ENCODE measurements around the gene ANTKMT.
"Not testable (repeated sequence)": the region's sequence is repeated elsewhere in the genome, so short reads cannot be mapped to it uniquely, and the experiment has no call there.

Gene ANTKMT

DNA sequence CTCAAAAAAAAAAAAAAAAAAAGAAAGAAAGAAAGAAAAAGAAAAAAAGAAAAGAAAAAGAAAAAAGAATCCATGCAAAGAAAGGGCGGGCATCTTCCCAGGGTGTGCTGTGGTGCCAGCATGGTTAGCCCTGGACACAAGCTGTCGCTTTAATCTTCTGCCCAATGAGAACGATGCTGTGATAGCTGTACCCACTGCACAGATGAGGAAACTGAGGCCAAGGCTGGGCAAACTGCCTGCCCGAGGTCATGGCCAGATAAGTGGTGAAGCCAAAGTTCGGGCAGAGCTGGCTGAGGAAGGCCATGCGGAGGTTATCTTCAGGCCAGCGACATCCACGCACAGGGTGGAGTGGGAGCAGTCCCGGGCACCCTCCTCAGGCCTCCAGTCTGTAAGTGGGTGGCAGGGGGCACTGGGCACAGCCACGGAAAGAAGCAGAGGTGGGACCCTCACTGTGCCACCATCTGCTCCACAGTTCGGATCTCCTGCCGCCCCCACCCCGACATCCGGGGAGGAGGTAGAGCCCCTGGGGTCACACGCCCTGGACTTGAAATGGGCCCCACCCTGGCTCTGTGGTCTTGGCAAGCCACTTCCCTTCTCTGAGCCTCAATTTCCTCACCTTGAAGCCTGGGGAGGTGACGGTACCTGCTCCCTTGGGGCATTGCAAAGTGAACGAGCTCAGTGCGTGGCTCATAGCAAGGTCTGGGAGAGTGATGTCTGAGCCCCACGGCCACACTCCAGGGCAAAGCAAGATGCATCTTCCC lies 21.9 kb upstream of the ANTKMT start:
- no peak for DNase-seq (ENCODE audit: low read depth in 2 of 2)

DNA sequence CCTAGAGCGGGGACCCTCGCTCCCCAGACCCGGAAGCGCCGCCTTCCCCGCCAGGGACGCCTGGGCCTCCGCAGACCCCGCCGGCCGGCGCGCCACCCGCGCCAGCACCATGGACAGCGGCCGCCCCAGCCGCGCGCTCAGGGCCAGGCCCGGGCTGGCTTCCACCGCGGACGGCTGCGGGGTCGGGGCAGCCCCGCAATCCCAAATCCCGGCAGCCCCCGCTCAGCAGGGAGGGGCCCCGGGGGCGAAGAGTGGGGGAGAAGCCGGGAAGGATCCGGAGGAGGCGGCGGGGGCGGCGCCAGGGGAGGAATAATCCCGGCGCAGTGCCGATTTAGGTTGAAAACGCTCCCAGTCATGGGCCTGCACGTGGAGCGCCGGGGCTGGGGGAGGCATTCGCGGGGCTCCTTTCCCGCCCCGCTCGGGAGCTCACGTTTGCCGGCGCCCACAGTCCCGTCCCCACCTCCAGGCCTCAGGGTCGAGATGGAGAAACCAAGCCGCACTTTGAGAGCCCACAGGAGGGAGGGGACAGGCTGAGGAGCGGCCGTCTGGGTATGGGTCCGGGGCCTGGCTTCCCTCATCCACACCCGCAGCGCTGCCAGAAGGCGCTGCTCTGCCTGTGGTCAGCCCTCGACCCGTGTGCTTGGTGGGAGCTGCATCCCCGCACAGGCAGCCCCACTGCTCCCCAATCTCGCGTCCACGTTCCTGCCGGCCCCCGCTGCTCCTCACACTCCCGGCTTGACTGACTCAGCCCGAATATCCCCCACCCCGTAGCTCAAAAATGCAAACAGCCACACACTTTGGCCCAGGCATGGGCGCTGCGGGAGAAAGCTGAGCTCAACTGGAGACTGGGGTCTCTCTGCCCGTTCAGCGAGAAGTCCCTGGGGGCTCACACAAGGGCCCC lies 20.0 kb upstream of the ANTKMT start:
- no peak for DNase-seq (ENCODE audit: low read depth in 2 of 2)

DNA sequence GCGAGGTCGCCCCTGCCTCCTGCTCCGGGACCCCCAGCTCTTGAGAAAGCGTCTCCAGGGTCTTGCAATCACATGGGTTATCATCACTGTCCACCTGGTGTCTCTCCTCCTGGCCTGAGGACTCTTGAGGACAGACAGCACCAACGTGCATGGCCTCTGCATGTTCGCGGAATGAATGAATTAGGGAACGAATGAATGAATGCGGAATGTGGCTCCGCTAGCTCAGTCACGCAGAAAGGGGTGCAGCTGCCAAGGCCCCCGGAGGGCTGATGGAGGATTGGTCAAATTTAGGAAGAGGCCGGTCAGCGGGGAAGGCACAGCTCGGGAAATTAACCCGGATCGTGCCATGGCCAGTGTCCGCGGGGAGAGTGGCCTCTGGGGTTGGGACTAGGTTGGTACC lies 18.6 kb upstream of the ANTKMT start:
- DNase-seq (ENCODE audit: low read depth in 2 of 2) = no peak

DNA sequence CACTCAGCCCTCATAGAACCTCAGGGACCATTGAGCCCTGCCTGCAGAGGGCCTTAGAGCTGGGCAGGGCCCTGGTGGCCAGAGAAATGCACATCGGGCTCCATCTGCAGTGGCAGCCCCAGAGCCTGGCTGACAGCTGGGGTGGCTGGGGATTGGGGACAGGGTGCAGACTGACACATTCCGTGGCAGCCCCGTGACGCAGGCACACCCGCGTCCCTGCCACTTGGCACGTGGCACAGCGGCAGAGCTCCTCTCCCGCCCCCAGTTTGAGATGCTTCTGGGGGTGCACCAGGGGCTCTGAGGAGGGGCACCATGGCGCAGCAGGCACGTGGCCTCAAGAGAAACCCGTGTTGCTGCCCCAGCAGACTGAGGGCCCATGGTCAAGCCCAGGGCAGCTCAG lies 17.5 kb upstream of the ANTKMT start:
- no peak for DNase-seq (ENCODE audit: low read depth in 2 of 2)

DNA sequence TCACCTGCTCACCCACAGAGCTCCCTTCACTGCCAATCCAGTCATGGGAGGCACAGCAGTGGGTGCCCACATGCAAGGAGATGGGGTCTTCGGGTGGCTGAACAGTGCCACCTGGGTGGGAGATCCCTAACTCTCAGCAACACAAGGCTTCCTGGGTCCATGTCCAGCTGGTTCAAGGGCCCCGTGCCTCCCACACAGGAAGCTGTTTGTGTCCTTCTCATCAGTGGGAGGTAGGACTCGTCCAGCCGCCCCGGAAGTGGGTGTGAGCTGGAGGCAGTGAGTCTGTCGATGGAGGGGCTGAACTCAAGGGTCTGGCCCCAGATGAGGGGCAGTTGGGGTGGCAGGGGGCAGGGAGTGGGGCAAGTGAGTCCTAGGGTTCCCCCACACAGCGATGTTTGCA lies 16.9 kb upstream of the ANTKMT start:
- DNase-seq (ENCODE audit: low read depth in 2 of 2) = no peak

DNA sequence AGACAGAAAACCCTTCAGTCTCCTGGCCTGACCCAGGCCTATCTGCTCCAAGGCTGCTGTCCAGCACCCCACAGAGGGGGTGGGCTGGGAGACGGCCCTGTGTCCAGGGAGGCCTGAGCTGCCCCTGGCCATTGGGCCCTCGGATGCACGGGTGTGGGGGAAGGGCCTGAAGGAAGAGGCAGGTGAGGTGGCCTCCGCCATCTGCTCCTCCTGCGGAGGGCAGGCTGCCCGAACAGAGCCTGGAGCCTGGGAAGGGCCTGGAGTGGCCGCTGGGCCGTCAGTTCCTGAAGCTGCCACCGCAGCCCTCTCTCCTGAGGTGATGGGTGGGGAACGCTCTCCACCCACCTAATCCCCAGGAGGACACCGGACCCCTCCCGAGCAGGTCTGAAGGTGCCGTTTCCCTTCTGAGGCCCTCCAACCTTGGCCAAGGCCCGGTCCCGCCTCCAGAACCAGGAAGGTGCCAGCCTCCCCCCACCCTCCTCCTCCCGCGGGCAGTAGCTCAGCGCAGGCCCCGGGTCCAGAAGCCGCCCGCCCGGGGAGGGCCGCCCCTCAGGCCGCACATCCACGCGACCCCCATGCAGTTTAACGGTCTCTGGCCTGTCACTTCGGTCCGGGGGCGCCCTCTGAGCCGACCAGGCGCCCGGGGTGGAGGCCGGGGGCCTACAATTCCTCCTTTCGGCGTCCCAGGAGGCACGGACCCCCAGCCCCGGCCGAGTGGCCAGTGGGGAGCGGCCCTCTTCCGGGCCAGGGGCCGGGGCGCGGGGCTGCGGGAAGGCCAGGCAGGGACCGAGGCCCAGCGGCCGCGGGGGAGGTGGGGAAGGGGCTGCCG lies 16.2 kb upstream of the ANTKMT start:
- no peak for DNase-seq (ENCODE audit: low read depth in 2 of 2)

DNA sequence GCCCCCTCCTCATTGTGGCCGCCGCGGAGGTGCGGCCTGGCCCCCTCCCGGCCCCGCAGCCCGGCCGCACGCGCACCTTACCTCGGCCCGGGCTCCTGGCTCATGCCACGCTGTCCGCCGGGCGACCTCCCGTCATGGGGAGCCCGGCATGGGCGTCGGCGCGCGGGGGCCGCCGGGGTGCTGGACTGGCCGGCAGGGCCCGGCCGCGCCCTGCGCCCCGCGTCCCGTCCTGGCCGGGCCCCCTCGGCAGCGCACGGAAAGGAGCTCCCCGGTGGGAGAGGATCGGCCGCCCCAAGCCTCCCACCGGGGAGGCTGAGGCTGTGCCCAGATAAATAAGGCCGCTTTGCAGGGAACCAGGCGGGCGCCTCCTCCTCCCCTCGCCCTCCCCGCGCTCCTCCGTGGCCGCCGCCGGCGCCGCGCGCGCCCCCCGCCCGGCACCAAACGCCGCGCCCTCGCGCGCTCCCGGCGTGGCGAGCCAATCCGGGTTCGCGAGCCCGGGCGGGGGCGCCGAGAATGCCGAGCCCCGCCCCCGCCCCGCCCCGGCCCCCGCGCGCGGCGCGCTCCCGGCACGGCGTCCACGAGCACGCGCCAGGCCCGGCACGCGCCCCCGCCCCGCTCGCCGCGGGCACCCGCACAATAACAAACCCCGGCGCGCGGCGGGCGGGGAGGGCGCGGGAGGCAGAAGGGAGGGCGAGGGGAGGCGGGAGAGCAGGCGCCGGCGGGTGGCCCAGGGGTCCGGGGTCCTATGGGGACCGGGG lies 15.3 kb upstream of the ANTKMT start, which contains the start of gene FBXL16:
Gene FBXL16 (minus strand): TSS at position 371 of the 758 bp plus-strand sequence. CDS start 8,396 bp downstream, outside the sequence.
- no peak for DNase-seq (ENCODE audit: low read depth in 2 of 2)

DNA sequence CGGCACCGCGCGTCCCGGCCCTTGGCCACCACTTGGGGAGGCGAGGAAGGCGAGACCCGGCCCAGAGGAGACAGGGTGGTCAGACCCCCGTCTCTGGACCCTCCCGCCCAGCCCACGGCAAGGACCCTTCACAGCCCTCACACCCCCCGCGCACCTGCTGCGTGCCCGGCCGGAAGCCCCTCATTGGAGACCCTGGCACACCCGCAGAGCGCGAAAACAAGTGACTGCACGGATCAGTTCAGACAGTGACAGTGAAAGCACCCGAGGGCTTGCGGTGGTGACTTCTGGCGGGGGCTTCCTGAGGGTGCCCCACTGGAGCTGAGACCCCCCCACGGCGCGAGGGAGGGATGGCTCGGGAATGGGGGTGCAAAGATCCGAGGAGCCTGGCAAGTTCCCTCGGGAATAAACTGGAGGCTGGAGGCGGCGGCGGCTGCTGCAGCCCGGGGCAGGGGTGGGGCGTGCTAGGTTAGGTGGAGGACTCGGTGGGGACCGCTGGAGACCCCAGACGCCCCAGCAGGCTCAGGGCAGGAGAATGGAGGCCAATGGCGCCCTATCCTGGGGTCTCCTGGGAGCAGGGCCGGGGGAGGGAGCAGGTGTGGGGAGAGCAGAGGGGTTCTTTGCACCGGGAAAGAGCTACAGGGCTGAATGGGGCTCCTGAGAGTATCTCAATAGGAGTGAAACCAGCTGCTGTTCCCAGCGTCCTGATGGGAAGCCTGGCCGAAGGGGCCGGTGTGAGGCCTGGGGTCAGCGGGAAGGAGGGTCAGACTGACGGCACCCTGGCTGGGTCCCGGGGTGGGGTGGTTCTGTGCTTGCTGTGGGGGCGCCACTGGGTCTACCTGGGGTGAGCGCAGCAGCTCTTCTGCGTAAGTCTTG lies 14.5 kb upstream of the ANTKMT start:
- DNase-seq (ENCODE audit: low read depth in 2 of 2) = no peak

DNA sequence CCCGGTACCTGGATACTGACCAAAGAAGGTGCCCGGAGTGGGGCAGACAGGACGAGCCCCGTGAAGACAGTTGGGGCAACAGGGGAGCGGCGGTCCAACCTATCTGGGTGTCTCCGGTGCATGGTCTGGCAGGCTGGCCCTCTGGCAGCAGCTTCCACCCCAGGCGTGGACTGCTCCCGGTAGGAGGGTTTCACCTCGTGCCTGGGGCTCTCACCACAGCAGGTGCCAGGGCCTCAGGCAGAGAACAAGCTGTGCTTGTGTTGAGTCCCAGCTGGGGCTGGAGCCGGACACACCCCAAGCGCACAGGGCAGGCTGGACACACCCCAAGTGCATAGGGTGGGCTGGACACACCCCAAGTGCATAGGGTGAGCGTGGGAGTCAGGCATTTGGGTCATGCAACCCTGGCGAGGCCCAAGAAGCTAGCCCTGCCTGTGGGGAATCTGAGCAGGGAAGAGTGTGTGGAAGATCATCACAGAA lies 13.8 kb upstream of the ANTKMT start:
- no peak for DNase-seq (ENCODE audit: low read depth in 2 of 2)

DNA sequence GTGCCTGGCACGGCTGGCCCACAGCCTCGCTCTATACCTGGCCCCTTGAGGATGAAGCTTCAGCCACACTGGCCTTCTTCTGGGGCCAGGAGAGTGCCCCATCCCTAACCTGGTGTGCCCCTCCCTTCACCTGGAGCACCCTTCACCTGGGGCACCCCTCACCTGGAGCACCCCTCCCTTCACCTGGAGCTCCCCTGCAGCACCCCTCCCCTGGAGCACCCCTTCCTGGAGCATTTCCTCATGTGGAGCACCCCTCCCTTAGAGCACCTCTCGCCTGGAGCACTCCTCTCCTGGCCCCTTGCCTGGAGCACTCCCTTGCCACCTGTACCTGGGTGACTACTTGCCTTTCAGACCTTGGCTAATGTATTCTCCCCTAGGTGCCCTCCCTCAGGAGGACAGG lies 12.9 kb upstream of the ANTKMT start:
- no peak for DNase-seq (ENCODE audit: low read depth in 2 of 2)

DNA sequence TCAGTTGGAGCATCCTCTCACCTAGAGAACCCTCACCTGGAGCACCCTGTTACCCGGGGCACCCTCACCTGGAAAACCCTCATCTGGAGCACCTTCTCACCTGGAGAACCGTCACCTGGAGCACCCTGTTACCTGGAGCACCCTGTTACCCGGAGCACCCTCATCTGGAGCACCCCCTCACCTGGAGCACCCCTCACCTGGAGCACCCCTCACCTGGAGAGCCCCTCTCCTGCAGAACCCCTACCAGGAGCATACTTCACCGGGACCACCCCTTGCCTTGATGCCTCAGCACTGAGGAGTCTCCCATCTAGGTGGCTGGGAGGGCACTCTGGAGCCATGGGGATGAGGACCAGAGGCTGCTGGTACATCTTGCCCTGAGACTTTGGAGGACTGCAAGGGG lies 12.0 kb upstream of the ANTKMT start:
- DNase-seq (ENCODE audit: low read depth in 2 of 2) = no peak

DNA sequence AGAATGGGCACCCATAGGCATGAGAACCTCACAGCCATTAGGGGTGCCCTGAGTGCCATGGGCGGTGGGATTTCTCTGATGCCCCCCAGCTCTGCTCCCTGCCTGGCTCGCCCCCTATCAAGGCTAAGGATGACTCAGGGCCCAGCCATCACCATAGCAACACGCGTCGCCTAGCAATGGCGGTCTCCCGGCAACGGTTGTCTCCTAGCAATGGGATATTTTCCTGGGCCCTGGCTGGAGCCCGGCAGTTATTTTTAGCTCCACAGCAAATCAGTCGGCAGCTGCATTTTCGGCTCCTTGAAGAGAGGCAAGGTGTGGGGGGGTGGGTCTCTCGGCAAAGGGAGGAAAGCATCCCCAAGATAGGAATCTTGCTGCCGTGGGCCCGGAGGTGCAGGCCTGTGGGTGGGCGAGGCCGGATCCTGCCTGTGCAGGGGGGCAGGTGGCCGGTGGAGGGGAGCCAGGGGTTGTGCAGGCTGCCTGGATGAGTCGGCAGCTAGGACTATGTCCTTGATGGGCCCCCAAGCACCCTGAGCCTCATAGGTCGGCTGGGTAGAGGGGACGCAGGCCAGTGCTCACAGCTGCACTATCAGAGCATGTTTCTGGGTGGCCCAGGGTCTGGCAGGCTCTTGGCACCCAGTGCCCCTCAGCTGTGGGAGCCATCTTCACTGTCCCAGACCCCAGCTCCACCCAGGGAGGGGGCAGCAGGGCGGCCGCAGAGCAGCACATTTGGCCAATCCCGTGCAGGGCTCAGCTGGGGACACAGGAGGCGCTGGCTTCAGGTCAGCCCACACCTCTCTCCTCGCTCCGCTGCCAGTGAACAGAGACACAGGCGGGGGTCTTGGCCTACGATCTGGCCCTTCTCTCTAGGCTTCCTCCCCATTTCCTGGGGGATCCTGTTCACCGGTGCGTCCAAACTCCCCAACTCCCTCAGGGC lies 11.1 kb upstream of the ANTKMT start:
- DNase-seq (ENCODE audit: low read depth in 2 of 2) = no peak

DNA sequence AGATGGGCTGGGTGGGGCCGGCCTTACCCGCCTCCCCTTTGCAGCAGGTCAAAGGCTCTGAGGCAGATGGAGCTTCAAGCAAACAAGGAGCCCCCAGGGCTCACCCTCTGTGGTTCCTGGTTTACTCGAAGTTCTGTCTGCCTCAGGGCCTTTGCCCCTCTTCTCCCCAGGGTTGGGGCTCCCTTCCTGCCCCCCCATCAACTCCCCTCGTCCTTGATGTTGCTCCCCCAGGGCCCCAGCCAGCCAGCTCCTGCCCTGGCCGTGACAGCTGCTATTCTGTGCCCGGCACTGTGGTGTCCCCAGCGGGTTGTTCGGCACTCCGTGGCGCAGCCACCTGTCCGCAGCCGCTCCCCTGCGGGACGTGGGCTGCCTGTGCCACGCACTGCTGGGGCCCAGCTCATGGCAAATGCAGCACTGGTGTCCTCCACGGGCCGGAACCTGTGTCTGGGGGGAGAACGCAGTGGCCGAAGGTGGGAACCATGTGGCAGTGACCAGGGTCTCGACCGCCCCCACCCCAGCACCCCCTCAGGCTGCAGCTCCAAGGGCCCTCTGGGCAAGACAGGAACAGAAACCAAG lies 10.4 kb upstream of the ANTKMT start:
- DNase-seq (ENCODE audit: low read depth in 2 of 2) = no peak

DNA sequence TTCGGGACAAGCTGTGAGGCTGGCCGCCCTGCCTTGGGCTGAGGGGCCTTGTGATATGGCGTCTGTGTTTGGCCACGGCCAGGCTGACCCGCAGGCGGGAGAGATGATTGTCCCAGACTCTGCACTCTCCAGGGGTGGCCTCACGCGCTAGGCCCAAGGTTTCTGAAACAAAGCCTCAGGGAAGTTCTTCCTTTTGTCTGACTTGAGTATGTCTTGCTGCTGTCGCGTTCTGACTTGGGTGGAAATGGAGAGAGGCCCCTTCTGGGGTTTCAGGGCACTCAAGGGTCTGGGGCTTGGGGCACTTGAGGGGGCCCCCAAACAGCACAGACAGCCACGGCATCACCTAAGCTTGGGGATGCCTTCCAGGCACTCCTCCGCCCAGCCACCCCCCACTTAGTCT lies 9.9 kb upstream of the ANTKMT start:
- DNase-seq (ENCODE audit: low read depth in 2 of 2) = no peak

DNA sequence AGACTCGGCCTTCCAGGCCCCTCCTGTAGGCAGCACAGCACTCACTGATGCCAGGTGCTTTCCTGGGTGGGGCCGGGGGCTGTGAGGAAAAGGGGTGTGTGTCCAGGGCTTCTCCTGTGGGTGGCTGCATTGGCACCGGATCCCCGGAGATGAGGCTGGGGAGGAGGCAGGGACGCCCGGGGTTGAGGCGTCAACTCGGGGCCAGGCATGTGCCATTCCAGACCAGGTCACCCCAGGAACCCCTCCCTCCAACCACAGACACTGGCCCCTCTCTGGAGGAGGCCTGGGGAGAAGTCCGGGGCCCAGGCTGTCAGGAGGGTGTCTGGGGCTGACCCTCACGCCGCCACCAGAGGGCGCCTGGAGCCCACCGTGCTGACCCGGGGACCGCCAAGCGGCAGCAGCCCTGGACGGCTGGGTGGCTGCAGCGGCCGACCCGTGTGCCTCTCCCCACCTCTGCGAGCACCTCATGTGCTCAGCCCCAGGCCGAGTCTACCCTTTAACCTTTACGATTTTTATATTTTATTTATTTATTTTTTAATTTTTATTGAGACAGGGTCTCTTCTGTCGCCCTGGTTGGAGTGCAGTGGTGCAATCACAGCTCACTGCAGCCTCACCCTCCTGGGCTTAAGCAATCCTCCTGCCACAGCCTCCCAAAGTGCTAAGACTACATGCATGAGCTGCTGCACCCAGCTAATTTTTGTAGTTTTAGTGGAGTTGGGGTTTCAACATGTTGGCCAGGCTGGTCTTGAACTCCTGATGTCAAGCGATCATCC lies 9.2 kb upstream of the ANTKMT start:
- peak; percentile 45 to 66 for DNase-seq (ENCODE audit: low read depth in 2 of 2)

DNA sequence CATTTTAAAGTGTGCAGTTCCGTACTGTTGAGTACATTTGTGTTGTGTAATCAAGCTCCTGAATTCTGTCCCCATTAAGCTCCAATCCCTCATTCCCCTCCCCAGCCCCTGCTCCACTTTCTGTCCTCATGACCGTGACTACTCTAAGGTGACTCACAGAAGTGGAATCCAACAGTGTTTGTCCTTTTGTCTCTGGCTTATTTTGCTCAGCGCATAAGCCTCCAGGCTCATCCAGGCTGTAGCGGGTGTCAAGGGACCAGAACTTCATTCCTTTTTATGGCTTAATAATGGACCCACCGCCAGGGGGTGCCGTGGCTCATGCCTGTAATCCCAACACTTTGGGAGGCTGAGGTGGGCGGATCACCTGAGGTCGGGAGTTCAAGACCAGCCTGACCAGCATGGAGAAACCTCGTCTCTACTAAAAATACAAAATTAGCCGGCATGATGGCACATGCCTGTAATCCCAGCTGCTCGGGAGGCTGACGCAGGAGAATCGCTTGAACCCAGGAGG lies 8.2 kb upstream of the ANTKMT start:
- not testable (repeated sequence) for DNase-seq (ENCODE audit: low read depth in 2 of 2)

DNA sequence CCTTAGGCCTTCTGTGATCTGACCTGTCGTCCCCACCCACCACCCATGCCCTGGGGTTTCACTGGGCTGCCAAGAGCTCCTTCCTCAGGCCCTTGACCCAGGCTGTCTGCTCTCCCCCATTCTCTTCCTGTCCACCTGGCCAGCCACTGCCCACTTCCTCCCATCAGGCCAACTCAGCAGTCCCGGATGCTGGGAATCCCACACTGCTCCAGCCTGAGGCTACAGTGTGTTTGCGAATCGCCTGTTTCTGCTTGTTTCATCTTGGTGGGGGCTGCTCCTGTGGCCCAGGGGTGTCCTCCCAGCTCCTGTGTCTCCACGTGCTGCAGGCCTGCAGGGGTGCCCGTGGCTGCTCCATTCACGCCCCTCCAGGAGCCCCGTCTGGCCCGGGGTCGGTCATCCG lies 6.9 kb upstream of the ANTKMT start:
- DNase-seq (ENCODE audit: low read depth in 2 of 2) = no peak
